ENCODE results near the gene FAM53C.

FAM53C gene

DNA sequence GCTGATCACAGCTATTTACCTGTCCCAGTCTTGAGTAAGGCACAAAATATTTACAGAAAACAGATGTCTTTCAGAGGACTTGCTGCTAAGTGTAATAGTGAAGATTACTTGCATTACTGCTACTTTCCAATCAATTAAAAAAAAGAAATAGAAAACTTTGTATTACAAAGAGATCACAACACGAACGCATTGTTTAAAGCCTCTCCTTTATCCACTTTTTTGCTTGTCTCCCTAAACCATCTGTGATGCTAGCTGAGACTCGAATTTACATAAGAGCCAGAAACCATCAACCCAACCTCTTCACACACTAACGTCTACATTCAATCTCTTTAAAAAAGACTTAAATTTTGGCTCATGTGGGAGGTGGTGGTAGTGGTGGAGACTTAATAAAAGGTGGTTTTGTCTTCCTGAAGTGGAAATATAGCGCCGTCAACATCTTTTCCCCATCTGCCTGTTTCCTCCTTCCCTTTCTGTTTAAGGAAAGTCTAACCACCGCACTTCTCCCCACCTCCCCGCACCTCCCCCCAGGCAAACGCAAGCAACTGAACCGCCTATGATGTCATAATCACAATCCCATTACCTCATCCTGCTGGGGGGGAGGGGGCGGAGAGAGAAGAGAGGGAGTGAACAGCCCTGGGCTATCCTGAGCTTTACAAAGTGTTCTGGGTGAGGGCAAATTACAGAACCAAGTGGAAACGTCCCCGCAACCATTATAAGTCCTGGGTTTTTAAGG, 948 bp upstream of the FAM53C start:
- TF ChIP-seq ZC3H10 (CRISPR knock-in tag; IDR thresholded peaks at IDR 0.05) (no peak), ZNF8 (CRISPR knock-in tag; IDR thresholded peaks at IDR 0.05) (0 out of 2 replicates have a peak, but pooled peaks have one; percentile 17), ZFP3 (CRISPR knock-in tag; IDR thresholded peaks at IDR 0.05) (no peak), CSRNP3 (CRISPR knock-in tag; IDR thresholded peaks at IDR 0.05) (no peak), CREB5 (CRISPR knock-in tag; IDR thresholded peaks at IDR 0.05; ENCODE audit: low read depth) (peak; percentile 80), ZNF70 (CRISPR knock-in tag; IDR thresholded peaks at IDR 0.05) (no peak), ZFP30 (CRISPR knock-in tag; IDR thresholded peaks at IDR 0.05) (no peak)
- TF ChIP-seq, protein P1, sequence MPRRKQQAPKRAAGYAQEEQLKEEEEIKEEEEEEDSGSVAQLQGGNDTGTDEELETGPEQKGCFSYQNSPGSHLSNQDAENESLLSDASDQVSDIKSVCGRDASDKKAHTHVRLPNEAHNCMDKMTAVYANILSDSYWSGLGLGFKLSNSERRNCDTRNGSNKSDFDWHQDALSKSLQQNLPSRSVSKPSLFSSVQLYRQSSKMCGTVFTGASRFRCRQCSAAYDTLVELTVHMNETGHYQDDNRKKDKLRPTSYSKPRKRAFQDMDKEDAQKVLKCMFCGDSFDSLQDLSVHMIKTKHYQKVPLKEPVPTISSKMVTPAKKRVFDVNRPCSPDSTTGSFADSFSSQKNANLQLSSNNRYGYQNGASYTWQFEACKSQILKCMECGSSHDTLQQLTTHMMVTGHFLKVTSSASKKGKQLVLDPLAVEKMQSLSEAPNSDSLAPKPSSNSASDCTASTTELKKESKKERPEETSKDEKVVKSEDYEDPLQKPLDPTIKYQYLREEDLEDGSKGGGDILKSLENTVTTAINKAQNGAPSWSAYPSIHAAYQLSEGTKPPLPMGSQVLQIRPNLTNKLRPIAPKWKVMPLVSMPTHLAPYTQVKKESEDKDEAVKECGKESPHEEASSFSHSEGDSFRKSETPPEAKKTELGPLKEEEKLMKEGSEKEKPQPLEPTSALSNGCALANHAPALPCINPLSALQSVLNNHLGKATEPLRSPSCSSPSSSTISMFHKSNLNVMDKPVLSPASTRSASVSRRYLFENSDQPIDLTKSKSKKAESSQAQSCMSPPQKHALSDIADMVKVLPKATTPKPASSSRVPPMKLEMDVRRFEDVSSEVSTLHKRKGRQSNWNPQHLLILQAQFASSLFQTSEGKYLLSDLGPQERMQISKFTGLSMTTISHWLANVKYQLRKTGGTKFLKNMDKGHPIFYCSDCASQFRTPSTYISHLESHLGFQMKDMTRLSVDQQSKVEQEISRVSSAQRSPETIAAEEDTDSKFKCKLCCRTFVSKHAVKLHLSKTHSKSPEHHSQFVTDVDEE (CRISPR knock-in tag; IDR thresholded peaks at IDR 0.05) = peak; percentile 41; the same call in 1 of the 2 replicates
- peak; percentile 45 for ATAC-seq

DNA sequence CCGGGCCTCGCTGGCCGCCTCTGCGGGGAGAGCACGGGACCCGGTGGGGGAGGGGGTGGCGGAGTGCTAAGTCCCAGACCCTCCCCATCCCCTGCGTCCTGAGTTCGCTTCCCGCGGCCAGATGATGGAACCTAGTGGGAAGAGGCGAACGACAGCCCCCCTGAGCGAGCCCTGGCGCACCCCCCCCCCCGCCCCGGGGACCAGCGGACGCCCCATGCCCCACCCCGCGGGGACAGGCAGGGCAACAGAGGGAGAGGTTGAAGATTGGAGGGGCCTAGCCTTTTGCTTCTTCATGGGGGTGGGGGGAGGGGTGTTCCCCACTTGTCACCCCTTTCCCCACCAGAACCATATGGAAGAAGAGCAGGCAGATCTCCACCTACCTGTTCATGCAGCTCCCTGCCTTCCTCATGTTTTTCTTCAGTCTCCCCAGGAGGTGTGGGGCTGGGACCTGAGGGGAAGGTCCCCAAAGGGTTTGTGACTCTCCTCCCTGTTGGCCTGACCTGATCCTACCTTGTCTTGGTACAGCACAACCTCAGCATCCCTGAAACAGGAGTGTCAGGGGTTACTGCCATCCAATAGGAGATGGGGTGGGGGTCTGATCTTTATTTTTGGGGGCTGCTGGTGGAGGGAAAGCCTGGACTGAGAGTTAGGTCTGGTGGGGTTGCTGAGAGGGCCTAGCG, 485 bp downstream of the FAM53C start:
- TF ChIP-seq ZC3H10 (CRISPR knock-in tag; IDR thresholded peaks at IDR 0.05) (no peak), ARNTL (CRISPR knock-in tag; IDR thresholded peaks at IDR 0.05; ENCODE audit: borderline replicate concordance, low read depth) (0 out of 2 replicates have a peak, but pooled peaks have one; percentile 39)

GRCh38 chr5:138339091-138339456, 1.0 kb downstream of the FAM53C start:
- no peak for ATAC-seq
- no peak for TF ChIP-seq BACH2 (CRISPR knock-in tag; IDR thresholded peaks at IDR 0.05; ENCODE audit: borderline replicate concordance)
- no peak for TF ChIP-seq ZNF70 (CRISPR knock-in tag; IDR thresholded peaks at IDR 0.05)
- TF ChIP-seq ZNF8 (CRISPR knock-in tag; IDR thresholded peaks at IDR 0.05) = no peak
- no peak for TF ChIP-seq TOX (CRISPR knock-in tag; IDR thresholded peaks at IDR 0.05; ENCODE audit: borderline replicate concordance)
- no peak for TF ChIP-seq GLIS3 (CRISPR knock-in tag; IDR thresholded peaks at IDR 0.05)
- no peak for TF ChIP-seq SNAI2 (CRISPR knock-in tag; IDR thresholded peaks at IDR 0.05)
- TF ChIP-seq, protein P1 (CRISPR knock-in tag; IDR thresholded peaks at IDR 0.05) = no peak
- no peak for TF ChIP-seq CSRNP3 (CRISPR knock-in tag; IDR thresholded peaks at IDR 0.05)
- no peak for TF ChIP-seq ARNTL (CRISPR knock-in tag; IDR thresholded peaks at IDR 0.05; ENCODE audit: borderline replicate concordance, low read depth)
- no peak for TF ChIP-seq PPARA (CRISPR knock-in tag; IDR thresholded peaks at IDR 0.05; ENCODE audit: borderline replicate concordance)
- TF ChIP-seq ZC3H10 (CRISPR knock-in tag; IDR thresholded peaks at IDR 0.05) = no peak
- no peak for TF ChIP-seq TCF4 (CRISPR knock-in tag; IDR thresholded peaks at IDR 0.05; ENCODE audit: borderline replicate concordance)
- TF ChIP-seq, protein P2, sequence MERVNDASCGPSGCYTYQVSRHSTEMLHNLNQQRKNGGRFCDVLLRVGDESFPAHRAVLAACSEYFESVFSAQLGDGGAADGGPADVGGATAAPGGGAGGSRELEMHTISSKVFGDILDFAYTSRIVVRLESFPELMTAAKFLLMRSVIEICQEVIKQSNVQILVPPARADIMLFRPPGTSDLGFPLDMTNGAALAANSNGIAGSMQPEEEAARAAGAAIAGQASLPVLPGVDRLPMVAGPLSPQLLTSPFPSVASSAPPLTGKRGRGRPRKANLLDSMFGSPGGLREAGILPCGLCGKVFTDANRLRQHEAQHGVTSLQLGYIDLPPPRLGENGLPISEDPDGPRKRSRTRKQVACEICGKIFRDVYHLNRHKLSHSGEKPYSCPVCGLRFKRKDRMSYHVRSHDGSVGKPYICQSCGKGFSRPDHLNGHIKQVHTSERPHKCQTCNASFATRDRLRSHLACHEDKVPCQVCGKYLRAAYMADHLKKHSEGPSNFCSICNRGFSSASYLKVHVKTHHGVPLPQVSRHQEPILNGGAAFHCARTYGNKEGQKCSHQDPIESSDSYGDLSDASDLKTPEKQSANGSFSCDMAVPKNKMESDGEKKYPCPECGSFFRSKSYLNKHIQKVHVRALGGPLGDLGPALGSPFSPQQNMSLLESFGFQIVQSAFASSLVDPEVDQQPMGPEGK (CRISPR knock-in tag; IDR thresholded peaks at IDR 0.05; ENCODE audit: borderline replicate concordance) = no peak
- TF ChIP-seq CSDC2 (CRISPR knock-in tag; IDR thresholded peaks at IDR 0.05) = no peak

More for the DNA sequence above, 485 bp downstream of the FAM53C start:
- peak; percentile 1 for ATAC-seq

Data from SK-N-SH treated with all-trans-retinoic acid at 6 μM for 48 hours (cell line).